Measurements from ENCODE around the gene HYDIN.

The HYDIN gene

DNA sequence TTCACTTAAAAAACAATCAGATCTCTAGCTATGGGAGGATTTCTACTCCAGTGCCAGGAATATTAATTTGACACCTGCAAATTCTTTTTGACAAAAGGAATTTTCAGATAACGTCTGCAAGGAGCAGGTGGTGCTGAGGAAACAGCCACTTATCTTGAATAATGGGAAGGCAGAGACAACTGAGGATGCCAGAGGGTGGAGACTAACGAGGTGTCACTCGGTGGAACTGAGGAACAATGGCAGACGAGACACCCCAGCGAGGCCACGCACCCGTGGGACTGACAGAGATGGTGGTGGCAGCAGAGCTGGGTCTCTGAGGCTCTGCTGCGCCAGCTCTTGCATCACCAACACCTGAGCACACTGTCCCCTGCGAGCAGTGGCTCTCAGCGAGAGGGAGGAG lies 471.7 kb downstream of the HYDIN start:
- FAIRE-seq, result no peak
